ENCODE measurements around the gene VSIR. TPM values are rescaled to one million over a fixed set of nuclear protein-coding genes. Genes with fewer than 3 reads are reported as not detected.

Gene VSIR
- total and polyA plus RNA-seq, 10 of the 15 experiments (the other 5 are each of a cell fraction or from before 2014, with no cell fraction given), result 0.19 to 12.5 (median 6.7) TPM

GRCh38 chr10:71820966-71821365 lies 47.6 kb upstream of the VSIR start:
- no TSS peak for BruUV-seq (replicated peaks)
- in situ Hi-C loops (cut with MboI) (no loop called here), intact Hi-C loops (cut with micrococcal nuclease; ENCODE audit: unreplicated experiment) (no loop called here)
- no peak overlapping the region for H3K27ac ChIP-seq (ENCODE audit: control insufficient read depth, insufficient read depth)
- ChIA-PET RAD21 (ENCODE audit: unreplicated experiment) (interaction anchor here (0.6 kb wide), 1 partner anchor 17 kb away, joined by 3 read pairs; no protein-coding TSS in a partner anchor), POLR2A (interaction anchor here (0.6 kb wide), 1 partner anchor 8 kb away, joined by 3 read pairs; no protein-coding TSS in a partner anchor), SMC1A (ENCODE audit: uncharacterized antibody, unreplicated experiment) (no interaction called here), CTCF (interaction anchor here (1.0 kb wide), 1 partner anchor 125 kb away, joined by 3 read pairs; no protein-coding TSS in a partner anchor)
- H2AFZ ChIP-seq (ENCODE audit: control insufficient read depth, low read depth, low read length), result no peak overlapping the region
- no peak overlapping the region for H3K4me2 ChIP-seq (ENCODE audit: control insufficient read depth, insufficient read depth)
- no peak overlapping the region for H3K9ac ChIP-seq (ENCODE audit: control insufficient read depth, insufficient read depth, low read length)
- no peak overlapping the region for H3K4me3 ChIP-seq
- no peaks in the 10 kb centered on the region for H3K79me2 ChIP-seq (ENCODE audit: control insufficient read depth, insufficient read depth, low read length)
- H3K27me3 ChIP-seq (replicated peaks in 1 of 2; ENCODE audit: control insufficient read depth in 2 of 2, insufficient read depth in 2 of 2, low read length in 1 of 2), result no peaks in the 10 kb centered on the region
- FAIRE-seq (no peak), ATAC-seq (no peak), DNase-seq (ENCODE audit: low read depth, low spot score) (no peak)
- no peaks in the 10 kb centered on the region for H4K20me1 ChIP-seq (ENCODE audit: control insufficient read depth, insufficient read depth)
- peaks cover 43 to 55% of the 10 kb centered on the region in 2 experiments for H3K36me3 ChIP-seq (ENCODE audit: control insufficient read depth in 2 of 2, insufficient read depth in 2 of 2, low read length in 1 of 2)
- no peaks in the 10 kb centered on the region for H3K9me3 ChIP-seq (replicated peaks; ENCODE audit: control insufficient read depth, insufficient read depth, low read length)
- no peak for TF ChIP-seq ETV6 (conservative IDR thresholded peaks at IDR 0.05 in 1 of 2, IDR thresholded peaks at IDR 0.05 in 1 of 2; ENCODE audit: borderline replicate concordance in 1 of 2, low read depth in 1 of 2)
- no peak for TF ChIP-seq E2F4 (IDR thresholded peaks at IDR 0.05; ENCODE audit: low read depth, low read length)
- no peak for TF ChIP-seq ZNF592 (IDR thresholded peaks at IDR 0.05)
- TF ChIP-seq ASH2L (IDR thresholded peaks at IDR 0.05; ENCODE audit: borderline replicate concordance, low read depth), result no peak
- 97% methylated on average over 8 of the region's 8 CpGs for WGBS (ENCODE audit: insufficient coverage, insufficient replicate concordance, low lambda C conversion rate, missing lambda C conversion rate)
- no peaks in the 10 kb centered on the region for H3K4me1 ChIP-seq (ENCODE audit: control insufficient read depth, insufficient read depth, low read length)
